NB4 (cell line): ENCODE data around the gene EIF4G3.

ENCODE experiments used
- CTCF ChIP-seq: IDR thresholded peaks from one replicate; pipeline ENCODE4 v1.5.1; 2012; ENCODE audit warnings: low read depth, low read length
- MYC ChIP-seq: IDR thresholded peaks from 2 replicates; pipeline ENCODE4 v1.6.1; 2011; ENCODE audit warnings: low read depth, low read length

GRCh38 chr1:21160263-21160796, 16.4 kb downstream of the EIF4G3 start:
- TF ChIP-seq CTCF (no peak), MYC (no peak)
